A549 (cell line): ENCODE data around the gene MTHFS. TPM values are rescaled to one million over a fixed set of nuclear protein-coding genes. Genes with fewer than 3 reads are reported as not detected.

Experiments used
- ATAC-seq, 2 experiments: fragments of 200-7000 bp in 1 of 2; fragments of >200 bp in 1 of 2; cut with Nextera tagmentation in 1 of 2; cut with Tn5 transposase in 1 of 2; 3 replicates each; pipeline versions ENCODE4 v1.8.0 to v1.9.1; 2018 to 2020; ENCODE audit warnings: mild to moderate bottlenecking in 1 of 2, moderate library complexity in 1 of 2
- CTCF ChIA-PET: fragments of 300-600 bp; sonication (Branson Sonifier 250); formaldehyde crosslinking; extraction: SDS; loops from one replicate; lab custom pipeline; 2021; ENCODE audit warnings: antibody characterized with exemption, inconsistent platforms; lab: Yijun Ruan, JAX
- POLR2A ChIA-PET: fragments of 350-600 bp; formaldehyde crosslinking; extraction: SDS; loops from one replicate; lab custom pipeline; 2021; ENCODE audit warnings: antibody characterized with exemption, inconsistent platforms; lab: Yijun Ruan, JAX
- DNase-seq, 2 experiments: peaks; one replicate each; pipeline versions ENCODE4 v3.0.0 to v3.0.0-alpha.2; 2011 to 2016; ENCODE audit warnings: low read depth in 1 of 2, low spot score in 1 of 2
- FAIRE-seq: peaks from 2 replicates; lab custom pipeline; 2011; peaks lifted over from hg19 to GRCh38; lab: Jason Lieb, UNC
- H3K27ac ChIP-seq, 2 experiments: fragments of >200 bp; sonication (Bioruptor Twin); formaldehyde crosslinking; 3 replicates each; pipeline ENCODE4 v1.5.1; 2016 to 2017
- H3K4me1 ChIP-seq: fragments of >200 bp; sonication (Bioruptor Twin); formaldehyde crosslinking; 3 replicates; pipeline ENCODE4 v1.6.1; 2016
- H3K4me2 ChIP-seq: fragments of >200 bp; sonication (Bioruptor Twin); formaldehyde crosslinking; 3 replicates; pipeline ENCODE4 v1.6.1; 2016
- H3K4me3 ChIP-seq: fragments of >200 bp; sonication (Bioruptor Twin); formaldehyde crosslinking; 3 replicates; pipeline ENCODE4 v1.5.1; 2016
- H3K9me3 ChIP-seq: fragments of >200 bp; sonication (Bioruptor Twin); formaldehyde crosslinking; 3 replicates; pipeline ENCODE4 v1.6.1; 2016
- ATOH8 ChIP-seq: fragments of 250-450 bp; sonication (Bioruptor Pico); IDR thresholded peaks from 2 replicates; pipeline ENCODE4 v1.5.0; 2020; ENCODE audit warnings: low read depth, mild to moderate bottlenecking, moderate library complexity
- BHLHE40 ChIP-seq: IDR thresholded peaks from 2 replicates; pipeline ENCODE4 v1.6.1; 2012; ENCODE audit warnings: low read depth, low read length, inconsistent platforms
- CBX2 ChIP-seq: fragments of 200-600 bp; sonication (generic); IDR thresholded peaks from 2 replicates; pipeline ENCODE4 v1.6.1; 2016; ENCODE audit warnings: low read depth, mild to moderate bottlenecking, borderline replicate concordance
- CBX8 ChIP-seq: fragments of 200-600 bp; sonication (generic); IDR thresholded peaks from 2 replicates; pipeline ENCODE4 v1.6.1; 2016
- EP300 ChIP-seq, 2 experiments: fragments of >200 bp; sonication (Bioruptor Twin); formaldehyde crosslinking; IDR thresholded peaks; 2 replicates in 1 of 2; 3 replicates in 1 of 2; pipeline ENCODE4 v1.6.1; 2016 to 2017
- ESRRA ChIP-seq: fragments of 150-350 bp; IDR thresholded peaks from 2 replicates; pipeline ENCODE4 v1.6.1; 2014; ENCODE audit warnings: mild to moderate bottlenecking, low read length, borderline replicate concordance
- FOXS1 ChIP-seq: fragments of 250-450 bp; sonication (Bioruptor Pico); IDR thresholded peaks from 2 replicates; pipeline ENCODE4 v1.5.0; 2020; ENCODE audit warnings: mild to moderate bottlenecking, moderate library complexity
- GATA3 ChIP-seq: IDR thresholded peaks from 2 replicates; pipeline ENCODE4 v1.6.1; 2012; ENCODE audit warnings: borderline replicate concordance
- HDAC2 ChIP-seq: fragments of 200-600 bp; sonication (generic); IDR thresholded peaks from 2 replicates; pipeline ENCODE4 v1.6.1; 2016
- HMGXB4 ChIP-seq: fragments of 250-450 bp; sonication (Bioruptor Pico); IDR thresholded peaks from 2 replicates; pipeline ENCODE4 v1.5.0; 2021; ENCODE audit warnings: mild to moderate bottlenecking, moderate library complexity, borderline replicate concordance
- HOXA7 ChIP-seq: fragments of 250-450 bp; sonication (Bioruptor Pico); IDR thresholded peaks from 2 replicates; pipeline ENCODE4 v1.5.0; 2020; ENCODE audit warnings: mild to moderate bottlenecking, moderate library complexity
- HOXB5 ChIP-seq: fragments of 250-450 bp; sonication (Bioruptor Pico); IDR thresholded peaks from 2 replicates; pipeline ENCODE4 v1.5.0; 2020; ENCODE audit warnings: mild to moderate bottlenecking, moderate library complexity
- JUN ChIP-seq, 2 experiments: fragments of >200 bp; sonication (Bioruptor Twin); formaldehyde crosslinking; IDR thresholded peaks; 2 replicates in 1 of 2; 3 replicates in 1 of 2; pipeline ENCODE4 v1.6.1; 2016 to 2017
- JUNB ChIP-seq: fragments of >200 bp; sonication (Bioruptor Twin); formaldehyde crosslinking; IDR thresholded peaks from 2 replicates; pipeline ENCODE4 v1.6.1; 2016
- MAX ChIP-seq: IDR thresholded peaks from 2 replicates; pipeline ENCODE4 v1.6.1; 2012
- MAZ ChIP-seq: fragments of 150-350 bp; IDR thresholded peaks from 2 replicates; pipeline ENCODE4 v1.6.1; 2014; ENCODE audit warnings: antibody characterized with exemption, low read depth, low read length, borderline replicate concordance
- NPAS2 ChIP-seq: fragments of 250-450 bp; sonication (Bioruptor Pico); IDR thresholded peaks from 2 replicates; pipeline ENCODE4 v1.8.0; 2022; ENCODE audit warnings: mild to moderate bottlenecking, moderate library complexity, borderline replicate concordance
- NR3C1 ChIP-seq: fragments of >200 bp; sonication (Bioruptor Twin); formaldehyde crosslinking; IDR thresholded peaks from 3 replicates; pipeline ENCODE4 v1.6.1; 2017
- POLR2AphosphoS2 ChIP-seq: conservative IDR thresholded peaks from 2 replicates; pipeline ENCODE4 v1.6.1; 2012; ENCODE audit warnings: low read length, improper control_type of control experiment, inconsistent platforms
- RAD21 ChIP-seq, 2 experiments: fragments of >200 bp in 1 of 2; sonication (Bioruptor Twin) in 1 of 2; formaldehyde crosslinking in 1 of 2; IDR thresholded peaks in 1 of 2; conservative IDR thresholded peaks in 1 of 2; 2 replicates in 1 of 2; 3 replicates in 1 of 2; pipeline ENCODE4 v1.6.1; 2012 to 2018; ENCODE audit warnings: inconsistent platforms in 1 of 2
- RFX5 ChIP-seq: fragments of 450-650 bp; IDR thresholded peaks from 2 replicates; pipeline ENCODE4 v1.7.1; 2014; ENCODE audit warnings: antibody characterized with exemption, mild to moderate bottlenecking, moderate library complexity
- RNF2 ChIP-seq: fragments of 200-600 bp; sonication (generic); IDR thresholded peaks from 2 replicates; pipeline ENCODE4 v1.6.1; 2016; ENCODE audit warnings: low read depth, mild to moderate bottlenecking, antibody characterized with exemption, moderate library complexity, borderline replicate concordance
- TP53 ChIP-seq: fragments of 250-450 bp; sonication (Bioruptor Pico); IDR thresholded peaks from 2 replicates; pipeline ENCODE4 v1.5.0; 2021; ENCODE audit warnings: mild to moderate bottlenecking, moderate library complexity
- USF2 ChIP-seq: fragments of 450-650 bp; IDR thresholded peaks from 2 replicates; pipeline ENCODE4 v1.6.1; 2014; ENCODE audit warnings: antibody characterized with exemption
- ZC3H11A ChIP-seq: fragments of 450-650 bp; IDR thresholded peaks from 2 replicates; pipeline ENCODE4 v1.6.1; 2014; ENCODE audit warnings: antibody characterized with exemption, mild to moderate bottlenecking
- ZNF302 ChIP-seq: fragments of 250-450 bp; sonication (Bioruptor Pico); IDR thresholded peaks from 2 replicates; pipeline ENCODE4 v1.9.0; 2021; ENCODE audit warnings: inconsistent platforms, mild to moderate bottlenecking, moderate library complexity
- ZSCAN20 ChIP-seq: fragments of 250-450 bp; sonication (Bioruptor Pico); IDR thresholded peaks from 2 replicates; pipeline ENCODE4 v1.8.0; 2022; ENCODE audit warnings: mild to moderate bottlenecking, moderate library complexity
- WGBS: methylation state at CpG from one replicate; pipeline ENCODE4 v1.1.6; 2017; ENCODE audit errors: missing lambda C conversion rate; 5-methylcytosine and 5-hydroxymethylcytosine counted together
- polyA plus RNA-seq, 4 experiments: library from polyadenylated mRNA; depleted of rRNA in 3 of 4; stranded (reverse); fragments of >200 nt; fragmentation: RNase III in 1 of 4; extraction: RNeasy Plus Mini Kit Qiagen cat#74134 plus additional on column Dnase treatment in 1 of 4; gene quantifications; 2 replicates in 3 of 4; 3 replicates in 1 of 4; pipeline ENCODE4 v1.2.3, GENCODE V29; 2011 to 2017

Gene MTHFS
- polyA plus RNA-seq, 2 of the 4 experiments (the other 2 are of a cell fraction) = 102 to 158 TPM

GRCh38 chr15:79831604-79832003 is 65.2 kb downstream of the MTHFS start:
- CTCF ChIA-PET = interaction anchor here (1.0 to 5.1 kb wide), 3 partner anchors 18 to 492 kb away, joined by 3 to 20 read pairs (median 11); no protein-coding TSS in a partner anchor

GRCh38 chr15:79829950-79830349 is 66.9 kb downstream of the MTHFS start:
- no peak overlapping the region for H3K4me2 ChIP-seq
- no peak for DNase-seq
- no peaks in the 10 kb centered on the region for H3K9me3 ChIP-seq
- no peaks in the 10 kb centered on the region for H3K4me1 ChIP-seq
- WGBS = 92% methylated on average over 14 of the region's 14 CpGs
- H3K27ac ChIP-seq = no peak overlapping the region
- no peak for FAIRE-seq
- no peak for ATAC-seq
- POLR2A ChIA-PET = no interaction called here
- TF ChIP-seq CBX2 (no peak), HOXA7 (no peak), RFX5 (no peak), GATA3 (no peak), HDAC2 (no peak), FOXS1 (CRISPR knock-in tag) (no peak), HOXB5 (CRISPR knock-in tag) (no peak), ZSCAN20 (CRISPR knock-in tag) (no peak), ESRRA (no peak), POLR2AphosphoS2 (no peak), HMGXB4 (CRISPR knock-in tag) (no peak), EP300 (IDR thresholded peaks at IDR 0.05) (no peak), USF2 (no peak), RAD21 (conservative IDR thresholded peaks at IDR 0.05 in 1 of 2, IDR thresholded peaks at IDR 0.05 in 1 of 2) (no peak)
- TF ChIP-seq, all 56 proteins: peak for 0
- H3K4me3 ChIP-seq = no peak overlapping the region
- CTCF ChIA-PET = interaction anchor here (1.0 to 5.1 kb wide), 4 partner anchors 9 to 449 kb away, joined by 3 to 20 read pairs (median 8); no protein-coding TSS in a partner anchor

More at GRCh38 chr15:79831604-79832003, 65.2 kb downstream of the MTHFS start:
- ATAC-seq = no peak
- no peak for TF ChIP-seq BHLHE40
- TF ChIP-seq JUN (IDR thresholded peaks at IDR 0.05) = no peak
- no peak for TF ChIP-seq CBX8
- TF ChIP-seq USF2 = no peak
- TF ChIP-seq HMGXB4 (CRISPR knock-in tag) = no peak
- no peak for TF ChIP-seq ZSCAN20 (CRISPR knock-in tag)
- no peak for TF ChIP-seq ATOH8 (CRISPR knock-in tag)
- no peak for TF ChIP-seq JUNB
- TF ChIP-seq ZNF302 (CRISPR knock-in tag) = no peak
- TF ChIP-seq NPAS2 (CRISPR knock-in tag) = no peak
- TF ChIP-seq HOXA7 = no peak
- TF ChIP-seq TP53 (CRISPR knock-in tag) = no peak
- no peak for TF ChIP-seq ZC3H11A
- TF ChIP-seq RNF2 = no peak
- no peak for TF ChIP-seq HOXB5 (CRISPR knock-in tag)
- TF ChIP-seq GATA3 = no peak
- TF ChIP-seq ESRRA = no peak
- TF ChIP-seq MAX = no peak
- TF ChIP-seq NR3C1 = no peak
- TF ChIP-seq MAZ = no peak
- H3K9me3 ChIP-seq = no peaks in the 10 kb centered on the region
- no peak overlapping the region for H3K27ac ChIP-seq
- WGBS = 83% methylated on average over 1 of the region's 1 CpG
- POLR2A ChIA-PET = no interaction called here
- no peaks in the 10 kb centered on the region for H3K4me1 ChIP-seq
- H3K4me3 ChIP-seq = no peak overlapping the region
- FAIRE-seq = no peak
- no peak overlapping the region for H3K4me2 ChIP-seq
- no peak for DNase-seq
